NCI-H226 (cell line): ENCODE data around the gene DCHS1.
A peak's percentile ranks its signal among the peaks of the same experiment; 100 is the strongest.

Experiments
- DNase-seq: peaks from one replicate; pipeline ENCODE4 v3.0.0-alpha.2; 2015

DCHS1 gene

DNA sequence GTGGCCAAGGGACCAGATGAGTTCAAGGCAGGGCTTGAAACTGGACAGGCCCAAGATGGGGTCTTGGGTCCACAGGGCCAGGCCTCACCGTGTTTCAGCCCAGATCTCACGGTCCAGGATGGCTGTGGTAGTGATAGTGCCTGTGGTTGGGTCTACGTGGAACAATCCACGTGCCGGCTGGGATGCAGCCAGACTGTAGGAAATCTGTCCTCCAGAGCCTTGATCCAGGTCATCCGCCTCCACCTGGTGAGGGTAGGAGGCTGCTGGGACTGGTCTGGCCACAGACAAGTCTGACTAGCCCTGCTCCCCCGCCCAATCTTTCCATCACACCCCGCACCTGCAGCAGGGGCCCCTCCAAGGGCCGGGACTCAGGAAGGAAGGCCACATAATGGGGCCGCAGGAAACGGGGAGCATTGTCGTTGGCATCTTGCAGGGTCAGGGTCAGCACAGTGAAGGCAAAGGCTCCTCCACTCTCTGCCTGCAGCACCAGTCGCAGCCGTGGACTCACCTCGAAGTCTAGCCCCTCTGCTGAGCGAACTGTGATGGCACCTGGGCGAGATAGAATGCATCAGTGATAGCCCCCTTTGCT, 29.7 kb downstream of the DCHS1 start:
- no peak for DNase-seq

DNA sequence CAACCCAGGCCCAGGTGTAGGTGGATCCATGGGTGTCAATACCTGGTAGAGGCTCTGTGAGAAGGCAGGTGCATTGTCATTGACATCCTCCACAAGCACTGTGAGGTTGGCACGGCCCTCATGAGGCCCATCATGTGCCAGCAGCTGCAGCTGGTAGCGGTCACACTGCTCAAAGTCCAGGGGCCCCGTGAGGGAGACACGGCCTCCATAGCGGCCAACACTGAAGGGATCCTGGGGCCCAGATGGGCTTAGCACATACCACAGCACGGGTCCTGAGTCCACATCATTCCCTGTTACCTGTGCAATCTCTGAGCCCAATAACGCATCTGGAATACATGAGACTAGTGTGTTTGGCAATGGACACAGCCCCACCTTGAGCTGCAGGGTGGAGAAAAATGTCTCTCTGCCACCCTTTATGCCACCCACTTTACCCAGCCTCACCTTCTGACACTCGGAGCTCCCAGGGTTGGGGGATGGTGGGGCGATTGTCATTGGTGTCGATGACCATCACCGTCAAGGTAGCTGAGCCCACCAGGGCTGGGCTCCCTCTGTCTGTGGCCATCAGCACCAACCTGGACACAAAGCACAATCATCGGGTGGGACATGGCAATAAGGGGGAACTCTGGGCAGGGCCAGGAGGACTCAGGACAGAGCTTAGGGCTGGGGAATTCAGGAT, 30.3 kb downstream of the DCHS1 start:
- DNase-seq, result no peak

DNA sequence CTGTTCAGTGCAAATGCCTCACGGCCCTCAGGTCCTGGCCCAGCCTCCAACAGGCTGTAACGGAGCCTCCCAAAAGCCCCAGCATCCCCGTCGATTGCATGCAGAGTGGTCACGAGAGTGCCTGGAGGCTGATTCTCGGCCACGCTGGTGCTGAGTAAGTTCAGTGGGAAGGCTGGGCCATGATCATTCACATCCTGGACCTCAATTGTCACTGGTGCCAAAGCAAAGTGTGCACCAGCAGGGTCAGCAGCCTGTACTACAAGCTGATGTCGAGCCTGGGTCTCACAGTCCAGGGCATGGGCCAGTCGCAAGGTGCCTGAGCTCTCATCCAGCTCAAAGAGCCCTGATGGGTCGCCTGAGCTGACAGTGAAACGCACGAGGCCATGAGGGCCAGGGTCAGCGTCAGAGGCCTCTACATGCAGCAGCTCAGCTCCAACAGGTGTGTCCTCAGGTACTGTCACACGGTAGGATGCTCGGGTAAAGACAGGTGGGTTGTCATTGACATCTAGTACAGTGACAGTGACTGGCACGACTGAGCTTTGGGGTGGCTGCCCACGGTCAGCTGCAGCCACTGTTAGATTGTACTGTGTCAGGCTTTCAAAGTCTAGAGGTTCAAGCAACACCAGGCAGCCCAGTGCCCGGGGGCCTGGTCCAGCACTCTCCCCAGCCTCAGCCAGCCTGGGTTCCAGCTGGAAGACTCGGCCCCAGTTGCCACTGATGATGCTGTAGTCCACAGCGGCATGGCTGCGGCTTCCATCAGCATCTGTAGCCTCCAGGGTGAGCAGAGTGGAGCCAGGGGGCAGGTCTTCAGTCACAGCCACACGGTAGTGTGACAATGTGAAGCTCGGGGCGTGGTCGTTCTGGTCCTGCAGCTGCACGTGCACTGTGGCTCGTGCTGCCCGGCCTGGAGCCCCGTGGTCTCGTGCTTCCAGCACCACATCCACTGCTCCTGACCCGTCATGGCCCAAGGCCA, 31.9 kb downstream of the DCHS1 start:
- DNase-seq, result no peak

DNA sequence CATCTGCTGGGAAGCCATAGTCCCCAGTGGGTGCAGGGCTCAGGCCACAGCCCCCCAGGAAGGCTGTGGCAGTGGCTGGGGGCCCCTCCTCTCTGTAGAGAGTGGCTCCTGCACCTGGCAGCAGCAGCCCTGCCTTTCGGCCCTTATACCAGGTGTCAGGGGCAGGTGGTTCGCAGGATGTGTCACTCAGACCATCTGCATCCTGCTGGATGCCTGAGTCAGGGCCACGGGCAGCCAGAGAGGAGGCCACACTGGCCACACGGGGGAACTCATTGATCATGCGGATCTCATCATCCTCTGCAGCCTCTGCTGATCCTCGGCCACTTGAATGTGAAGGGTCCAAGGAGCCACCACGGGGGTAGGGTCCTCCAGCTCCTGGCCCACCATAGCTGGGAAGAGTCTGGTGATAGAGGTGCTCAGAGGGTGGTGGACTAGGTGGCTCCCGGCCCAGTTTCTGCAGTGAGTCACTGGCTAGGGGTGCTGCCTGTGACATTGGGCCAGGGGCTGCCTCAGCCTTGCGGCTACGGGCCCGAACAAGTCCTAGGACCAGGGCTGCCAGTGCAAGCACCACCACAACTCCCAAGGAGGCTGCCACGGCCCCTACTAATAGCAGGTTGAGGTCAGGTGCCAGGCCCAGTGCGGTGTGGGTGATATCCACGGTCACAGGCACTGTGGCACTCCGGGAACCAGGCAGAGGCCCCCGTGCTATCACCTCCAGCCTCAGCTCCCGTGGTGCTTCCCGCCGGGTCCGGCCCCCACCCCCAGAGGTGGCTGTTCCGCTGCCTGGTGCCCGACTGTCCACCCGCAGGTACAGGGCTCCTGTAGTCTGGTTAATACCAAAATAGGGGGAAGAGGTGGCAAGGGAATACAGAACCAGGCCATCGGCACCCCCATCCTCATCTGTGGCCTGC, 33.1 kb downstream of the DCHS1 start:
- DNase-seq, result no peak

DNA sequence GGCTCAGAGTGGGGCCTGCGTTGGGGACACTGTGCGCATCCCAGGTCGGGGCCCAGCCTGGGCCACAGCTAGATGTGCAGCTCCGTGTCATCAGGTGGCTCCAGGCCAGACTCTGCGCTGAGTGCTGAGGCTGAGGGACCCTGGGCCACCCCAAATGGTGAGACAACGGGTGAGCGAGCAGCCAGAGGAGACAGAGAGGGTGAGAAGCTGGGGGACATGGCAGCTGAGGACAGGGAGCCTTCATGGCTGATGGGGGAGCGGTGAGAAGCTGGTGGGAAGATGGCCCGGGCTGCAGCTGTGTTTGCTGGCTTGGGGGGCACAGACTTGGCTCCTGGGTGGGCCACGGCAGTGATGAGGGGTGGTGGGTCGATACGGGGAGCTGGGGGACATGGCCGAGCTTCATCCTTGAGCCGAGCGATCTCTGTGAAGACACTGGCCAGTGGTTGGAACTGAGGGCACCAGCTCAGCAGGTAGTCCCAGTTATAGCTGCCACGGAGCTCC, 33.8 kb downstream of the DCHS1 start:
- no peak for DNase-seq

DNA sequence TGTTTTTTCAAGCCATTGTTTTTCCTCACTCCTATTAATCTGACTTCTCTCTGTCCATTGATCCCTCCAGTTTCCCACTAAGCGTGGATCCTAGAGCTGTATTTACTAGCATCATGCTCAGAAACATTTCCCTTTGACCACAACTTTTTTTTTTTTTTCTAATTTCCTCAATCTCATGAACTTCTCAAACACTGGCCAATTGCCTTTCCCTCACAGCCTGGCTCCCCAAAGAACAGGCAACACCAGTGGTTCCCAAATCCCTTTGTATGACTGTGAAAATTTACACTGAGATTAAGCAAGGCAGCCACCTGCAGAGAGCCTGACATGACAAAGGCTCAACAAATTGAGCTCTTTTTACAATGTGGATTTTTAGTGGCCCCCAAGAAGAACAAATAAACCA, 35.0 kb downstream of the DCHS1 start:
- no peak for DNase-seq

DNA sequence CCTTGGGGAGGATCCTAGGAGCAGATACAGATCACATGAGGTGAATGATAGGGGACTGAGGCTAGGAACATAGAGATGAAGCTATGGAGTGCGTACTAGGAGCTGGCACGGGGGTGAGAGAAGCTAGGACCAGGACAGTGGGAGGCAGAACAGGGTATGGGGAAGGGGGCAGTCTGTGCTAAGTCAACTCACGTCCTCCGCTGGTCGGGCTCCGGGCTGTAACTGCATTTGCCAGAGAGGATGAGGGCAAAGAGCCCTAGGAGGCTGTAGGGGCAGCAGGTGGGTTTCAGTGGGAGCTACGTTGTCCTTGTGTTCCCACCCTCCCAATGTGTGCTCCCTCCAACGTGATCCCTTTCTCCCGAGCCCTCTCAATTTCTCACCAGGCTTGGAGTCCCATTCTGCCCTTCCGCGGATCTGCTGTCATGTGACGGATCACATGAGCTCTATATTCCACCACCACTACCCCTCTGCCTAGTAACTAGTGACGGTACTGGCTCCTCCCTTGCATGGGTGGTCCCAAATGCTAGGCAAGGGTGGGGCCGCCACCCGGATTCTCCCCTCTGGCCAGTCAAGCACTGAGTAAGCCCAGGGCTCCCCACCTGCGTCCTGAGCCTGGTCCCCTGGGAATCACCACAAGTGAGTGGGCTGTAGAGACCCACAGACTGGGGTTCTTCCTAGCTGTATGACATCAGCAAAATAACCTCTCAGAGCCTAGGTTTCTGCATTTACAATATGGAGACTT, 36.4 kb downstream of the DCHS1 start, which contains the start of gene TPP1:
Gene TPP1, minus strand, starts transcription at position 419 of the 742 bp plus-strand sequence. Its CDS starts 22 bp downstream, at position 397.
- DNase-seq, result peak; percentile 86

DNA sequence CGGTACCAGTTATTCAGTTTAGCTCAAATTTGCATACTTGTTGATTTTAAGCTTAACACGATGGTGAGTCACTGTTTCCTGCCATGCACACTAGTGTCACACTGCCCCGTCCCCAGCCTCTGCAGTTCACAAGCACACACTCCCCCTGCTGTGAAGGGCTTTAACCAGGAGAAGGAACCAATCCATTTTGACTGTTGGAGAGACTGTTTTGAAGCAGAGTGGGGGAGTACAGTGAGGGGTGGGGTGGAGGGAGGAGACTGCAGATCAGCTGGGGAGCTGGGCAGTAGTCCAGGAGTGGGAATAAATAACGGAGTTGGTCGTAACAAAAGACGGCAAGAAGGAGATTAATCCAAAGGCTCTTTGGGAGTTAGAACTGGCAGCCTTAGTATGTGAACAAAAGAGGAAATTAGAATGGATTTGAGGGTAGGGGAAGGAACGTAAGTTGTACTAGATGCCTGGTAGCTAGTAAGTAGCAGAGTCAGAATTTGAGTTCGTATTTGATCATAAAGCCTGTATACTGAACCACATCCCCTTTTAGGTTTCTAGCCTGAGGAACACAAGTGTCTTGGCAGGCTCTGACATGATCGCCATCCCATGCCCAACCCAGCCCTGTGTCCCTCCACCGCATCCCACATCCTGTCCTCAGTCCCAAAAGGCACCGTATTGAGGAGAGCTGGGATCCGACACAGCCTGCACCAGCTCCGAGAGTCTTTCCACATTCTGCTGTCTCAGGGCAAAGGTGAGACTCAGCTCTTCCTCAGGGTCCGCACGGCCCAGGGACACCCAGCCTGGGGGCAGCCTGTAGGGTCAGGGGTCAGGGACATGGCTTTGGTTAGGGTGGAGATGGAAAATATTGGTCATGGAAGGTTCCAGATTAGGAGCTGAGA, 37.2 kb downstream of the DCHS1 start:
- DNase-seq, result no peak

DNA sequence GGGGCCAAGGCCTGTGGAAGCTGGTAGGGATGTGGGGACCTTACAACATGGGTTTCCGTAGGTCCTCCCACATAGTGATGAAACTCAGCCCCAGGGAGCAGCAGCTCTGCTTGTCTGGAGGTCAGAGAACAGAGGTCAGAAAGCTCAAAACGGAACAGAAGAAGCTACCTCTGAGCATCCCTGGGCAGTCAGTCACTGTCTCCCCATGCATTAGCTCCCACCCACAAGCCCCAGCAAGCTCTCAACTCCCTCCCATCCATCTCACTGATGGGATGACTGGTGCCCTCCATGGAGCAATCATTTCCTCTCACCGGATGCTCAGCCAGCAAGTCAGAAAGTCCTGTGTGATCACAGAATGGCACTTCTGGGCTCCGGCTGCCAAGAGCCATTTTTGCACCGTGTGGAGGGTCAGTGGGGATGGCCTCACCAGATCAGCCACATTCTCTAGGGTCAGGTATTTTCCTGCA, 38.3 kb downstream of the DCHS1 start:
- DNase-seq, result no peak

DNA sequence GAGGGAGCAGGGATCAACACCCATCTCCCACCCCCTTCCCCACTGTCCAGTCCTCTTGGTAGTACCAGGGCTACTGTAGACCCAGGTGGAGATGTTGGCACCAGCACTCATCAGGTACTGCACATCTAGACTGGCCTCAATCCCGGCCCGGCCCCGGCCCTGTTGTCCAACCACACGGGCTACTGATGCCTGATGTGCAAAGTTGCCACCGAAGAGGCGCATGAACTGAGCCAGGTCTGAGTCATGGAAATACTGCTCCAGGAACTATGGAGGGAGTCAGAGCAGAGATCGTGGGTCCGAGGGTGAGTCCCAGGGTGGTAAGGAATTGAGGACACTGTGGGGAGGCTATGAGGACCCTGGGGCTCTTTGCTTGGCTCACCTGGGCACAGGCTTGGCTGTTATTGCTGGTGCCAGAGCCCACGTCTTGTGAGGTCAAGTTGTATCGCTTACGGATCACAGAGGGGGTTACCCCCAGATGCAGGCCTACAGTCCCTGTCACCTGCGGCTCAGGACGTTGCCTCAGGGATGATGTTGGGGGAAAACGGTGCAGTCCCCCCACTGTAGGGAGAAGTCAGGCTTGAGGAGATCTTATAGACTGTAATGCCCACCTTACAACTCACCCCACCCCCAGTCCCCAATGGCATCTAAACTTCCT, 38.9 kb downstream of the DCHS1 start:
- DNase-seq, result no peak

DNA sequence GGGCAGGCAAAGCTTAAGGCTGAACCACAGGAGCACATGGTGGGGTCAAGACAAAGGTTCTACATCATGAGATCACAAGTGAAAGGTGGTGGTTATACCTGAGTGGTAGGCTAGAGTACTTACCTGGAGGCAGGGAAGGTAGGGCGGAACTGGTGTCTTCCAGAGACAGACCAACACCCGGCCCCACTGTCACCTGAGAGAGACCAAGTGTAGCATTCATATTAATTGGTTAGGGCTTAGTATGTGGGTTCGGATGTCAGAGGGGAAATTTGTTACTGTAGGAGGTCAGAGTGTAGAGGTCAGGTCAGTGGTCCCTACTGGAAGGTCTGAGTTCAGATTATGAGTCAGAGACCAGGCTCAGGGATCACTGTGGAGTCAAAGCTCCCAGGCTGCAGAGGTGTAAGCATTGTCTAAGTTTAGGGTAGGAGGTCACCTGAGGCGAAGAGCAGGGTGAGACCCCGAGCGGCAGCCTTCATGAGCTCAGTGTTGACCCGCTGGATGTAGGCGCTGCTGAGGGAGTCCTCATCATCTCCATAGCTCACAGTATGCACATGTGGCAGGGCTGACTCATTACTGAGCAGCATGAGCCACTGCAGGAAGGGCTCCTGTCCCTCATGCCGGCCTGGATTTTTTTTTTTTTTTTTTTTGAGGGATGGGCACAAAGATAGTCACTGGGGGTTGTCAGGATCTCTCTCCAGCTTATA, 39.6 kb downstream of the DCHS1 start:
- no peak for DNase-seq

DNA sequence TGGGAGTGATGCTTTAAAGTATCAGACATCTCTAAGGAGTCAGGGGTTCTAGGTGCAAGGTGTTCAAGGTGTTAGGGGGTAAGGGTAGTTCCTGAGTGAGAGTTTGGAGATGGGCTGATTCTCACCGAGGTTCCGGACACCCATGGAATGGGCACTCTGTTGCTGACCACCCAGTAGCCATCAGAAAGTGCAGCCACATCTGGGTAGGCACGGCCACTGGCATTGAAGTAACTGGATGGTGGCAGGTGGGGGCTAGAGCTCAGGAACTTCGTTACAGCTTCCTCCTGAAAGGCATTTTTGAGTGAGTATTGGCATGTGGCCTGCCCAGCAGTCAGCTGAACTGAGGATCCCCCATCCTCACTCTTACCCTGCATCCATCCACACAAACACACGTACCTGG, 40.6 kb downstream of the DCHS1 start:
- no peak for DNase-seq

DNA sequence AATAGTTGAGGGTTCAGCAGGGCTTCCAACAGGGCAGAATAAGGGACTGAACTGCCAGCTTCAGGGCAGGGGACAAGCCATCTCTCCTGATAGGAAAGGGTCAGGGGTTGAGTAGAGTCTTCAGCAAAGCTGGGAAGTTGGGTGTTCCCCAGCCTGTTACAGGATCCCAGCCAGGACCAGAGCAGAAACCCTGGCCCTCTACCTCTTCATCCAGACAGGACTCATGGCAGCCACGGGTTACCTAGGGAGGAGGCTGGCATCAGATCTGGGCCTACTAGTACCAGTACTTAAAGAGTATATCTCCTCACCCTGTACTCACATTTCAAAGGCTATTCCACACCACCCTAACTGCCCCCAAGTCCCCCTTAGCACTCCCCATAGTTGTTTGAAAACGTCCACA, 41.2 kb downstream of the DCHS1 start:
- no peak for DNase-seq

DNA sequence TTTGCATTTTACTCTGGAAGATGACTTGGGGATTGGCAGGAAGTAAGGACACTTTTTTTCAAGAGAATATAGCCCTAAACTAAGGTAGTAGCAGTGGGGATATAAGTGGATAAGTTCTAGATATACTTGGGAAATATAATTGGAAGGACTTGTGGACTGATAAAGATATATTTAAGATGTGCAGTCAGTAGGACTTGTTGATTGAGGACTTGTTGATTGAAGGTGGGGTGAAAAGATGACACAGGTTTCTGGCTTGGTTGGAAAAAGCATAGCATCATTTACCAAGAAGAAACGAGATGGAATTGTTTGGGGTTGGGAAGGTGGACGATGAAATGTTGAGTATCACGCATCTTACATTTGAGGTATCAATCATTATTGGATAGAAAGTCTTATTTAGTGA, 42.1 kb downstream of the DCHS1 start:
- DNase-seq, result no peak

DNA sequence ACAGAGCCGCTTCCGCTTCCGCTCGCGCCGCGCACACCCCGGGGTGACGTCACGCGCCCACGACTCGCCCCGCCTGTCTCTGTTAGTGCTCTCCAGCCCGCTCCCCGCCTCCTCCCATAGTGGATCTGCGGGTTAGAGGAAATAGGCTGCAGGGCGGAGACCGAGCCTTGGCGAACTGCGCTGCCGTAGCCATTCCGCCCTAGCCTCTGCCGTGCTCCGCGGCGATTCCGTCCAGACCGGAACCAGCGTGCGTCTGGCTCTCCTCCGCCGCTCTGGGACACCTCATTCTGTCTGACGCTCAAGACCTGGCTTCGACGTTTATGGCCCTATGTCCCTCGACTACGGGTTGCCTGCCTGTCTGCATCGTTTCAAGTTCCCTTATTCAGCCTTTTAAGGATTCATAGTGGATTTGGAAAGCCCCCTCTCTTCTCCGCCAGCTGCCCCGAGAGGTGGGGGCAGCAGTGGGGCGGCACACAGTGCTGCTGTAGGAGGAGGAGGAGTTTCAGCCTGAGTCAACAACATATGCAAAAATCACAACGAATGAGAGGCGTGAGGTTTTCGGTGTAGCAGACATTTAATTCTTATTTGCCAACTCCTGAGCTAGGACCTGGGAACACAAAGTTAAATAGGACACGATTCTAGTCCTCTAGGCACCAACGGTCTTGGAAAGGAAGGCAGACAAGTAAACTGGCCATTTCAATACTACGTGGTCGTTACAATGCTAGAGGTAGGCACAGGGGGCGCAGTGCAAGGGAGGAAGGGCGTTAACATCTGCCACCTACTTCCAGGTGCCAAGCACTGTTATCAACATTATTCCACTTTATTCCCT, 43.2 kb downstream of the DCHS1 start, which contains the start of gene TAF10:
Gene TAF10, minus strand, starts transcription at position 4 of the 829 bp plus-strand sequence. CDS start 27 bp downstream, outside the sequence.
- DNase-seq, result peak; percentile 96

DNA sequence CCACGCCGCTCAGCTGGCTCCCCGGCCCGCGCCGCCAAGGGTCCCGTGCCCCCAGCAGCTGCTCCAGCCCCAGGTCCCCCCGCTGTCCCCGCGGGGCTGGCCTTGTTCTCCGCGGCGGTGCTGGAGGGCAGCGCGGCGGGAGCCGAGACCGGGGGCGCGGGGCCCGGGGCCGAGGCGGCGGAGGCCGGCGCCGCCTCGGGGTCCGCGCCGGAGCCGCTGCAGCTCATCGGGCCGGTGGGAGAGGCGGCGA, 43.7 kb downstream of the DCHS1 start:
- no peak for DNase-seq

DNA sequence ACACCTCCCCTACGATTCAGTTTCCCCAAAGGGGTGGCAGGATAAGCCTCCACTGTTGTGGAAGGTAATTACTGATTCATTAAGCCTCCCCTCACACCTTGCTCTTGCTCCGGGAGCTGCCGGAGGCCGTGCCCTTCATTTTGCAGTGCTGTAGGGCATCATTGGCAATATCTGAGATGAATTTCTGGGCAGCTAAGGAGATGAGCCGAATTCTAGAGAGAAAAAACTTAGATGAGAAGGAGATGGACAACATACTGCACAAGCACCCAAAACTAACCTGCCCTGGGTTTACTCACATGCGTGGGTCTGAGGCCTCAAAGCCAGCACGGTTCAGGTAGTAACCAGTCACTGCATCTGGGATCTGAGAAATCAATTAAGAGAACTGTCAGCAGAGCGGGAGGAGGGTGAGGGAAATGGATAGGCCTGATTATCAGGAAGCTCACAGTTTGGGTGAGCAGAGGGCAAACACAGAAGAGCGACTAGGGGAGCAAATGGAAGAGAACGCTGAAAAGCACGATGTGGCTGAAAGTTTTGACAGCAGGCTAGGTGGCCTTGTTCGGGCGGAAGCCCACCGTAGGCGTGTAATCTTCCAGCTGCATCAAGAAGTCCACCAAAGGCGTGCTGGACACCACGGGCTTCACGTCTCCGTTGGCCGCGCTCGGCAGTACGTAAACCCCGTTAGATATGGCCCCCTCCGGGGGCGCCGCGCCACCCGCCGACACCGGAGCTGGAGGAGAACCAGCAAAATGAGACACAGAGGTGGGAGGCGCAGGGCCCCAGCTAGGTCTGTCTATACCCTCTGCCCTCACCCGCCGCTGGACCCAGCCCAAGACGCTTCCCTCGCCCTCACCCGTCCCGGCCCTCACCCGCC, 44.3 kb downstream of the DCHS1 start:
- DNase-seq, result no peak
